ENCODE results near the gene EDA. TPM values are rescaled to one million over a fixed set of nuclear protein-coding genes. Genes with fewer than 3 reads are reported as not detected.
A peak's percentile ranks its signal among the peaks of the same experiment; 100 is the strongest.

Gene EDA
- 0.06 and 0.90 TPM in 2 replicates for total RNA-seq (2014; rRNA removed)
- polyA plus RNA-seq (2012) = 0.09 TPM

DNA sequence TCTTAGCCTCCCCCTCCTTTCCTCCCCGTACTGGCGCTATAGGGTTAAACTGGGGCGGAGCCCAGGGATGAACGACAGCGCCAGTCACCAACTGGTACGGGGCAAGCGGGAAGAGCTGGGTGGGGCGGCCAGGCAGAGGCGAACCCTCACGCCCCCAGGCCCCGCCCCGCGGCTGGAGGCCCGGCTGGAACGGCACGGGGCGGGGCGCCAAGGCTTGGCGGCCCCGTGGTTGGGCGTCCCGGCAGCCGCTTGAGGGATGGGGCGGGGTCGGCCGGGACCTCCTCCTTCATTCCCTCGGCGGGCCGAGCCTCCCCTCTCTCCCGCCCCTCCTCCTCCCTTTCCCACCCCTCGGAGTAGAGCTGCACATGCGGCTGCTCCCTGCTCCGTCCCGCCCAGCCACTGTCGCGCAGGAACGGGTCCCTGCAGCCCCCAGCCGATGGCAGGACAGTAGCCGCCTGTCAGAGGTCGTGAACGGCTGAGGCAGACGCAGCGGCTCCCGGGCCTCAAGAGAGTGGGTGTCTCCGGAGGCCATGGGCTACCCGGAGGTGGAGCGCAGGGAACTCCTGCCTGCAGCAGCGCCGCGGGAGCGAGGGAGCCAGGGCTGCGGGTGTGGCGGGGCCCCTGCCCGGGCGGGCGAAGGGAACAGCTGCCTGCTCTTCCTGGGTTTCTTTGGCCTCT is at the start of gene EDA:
EDA (plus strand) TSS at position 335 of the 678 bp plus-strand sequence.
- DNase-seq (ENCODE audit: low read depth) = peak; percentile 36

DNA sequence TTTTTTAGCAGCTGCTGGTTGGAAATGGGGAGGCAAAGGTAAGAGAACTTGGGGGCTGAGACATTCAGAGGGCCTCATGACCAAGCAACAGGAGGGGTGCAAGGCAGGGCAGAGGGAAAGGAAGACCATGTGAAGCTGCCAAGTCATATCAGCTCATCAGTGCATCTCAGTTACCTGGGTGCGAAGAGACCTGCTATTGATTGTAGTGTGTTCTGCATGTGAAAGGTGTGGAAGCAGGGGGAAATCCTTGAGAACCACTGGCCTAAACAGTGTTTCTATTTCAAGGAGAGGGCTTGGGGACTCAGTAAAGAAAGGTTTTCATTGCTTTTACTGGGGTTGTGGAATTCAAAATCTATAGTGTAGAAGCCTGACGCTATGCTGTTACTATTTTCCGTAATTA is 47.1 kb upstream of the EDA start:
- no peak for DNase-seq (ENCODE audit: low read depth)

DNA sequence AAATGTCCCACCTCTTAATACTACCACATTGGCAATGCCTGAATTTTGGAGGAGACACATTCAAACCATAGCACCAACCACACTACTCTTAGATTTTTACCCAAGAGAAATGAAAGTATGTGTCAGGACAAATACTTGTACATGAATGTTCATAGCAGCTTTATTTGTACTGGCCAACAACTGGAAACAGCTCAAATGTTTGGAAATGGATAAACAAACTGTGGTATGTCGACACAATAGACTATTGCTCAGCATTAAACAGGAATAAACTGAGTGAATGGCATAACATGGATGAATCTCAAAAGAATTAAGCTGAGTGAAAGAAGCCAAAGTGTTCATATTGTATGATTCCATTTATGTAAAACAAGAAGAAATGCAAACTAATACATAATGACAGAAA is 18.5 kb upstream of the EDA start:
- DNase-seq (ENCODE audit: low read depth) = no peak

DNA sequence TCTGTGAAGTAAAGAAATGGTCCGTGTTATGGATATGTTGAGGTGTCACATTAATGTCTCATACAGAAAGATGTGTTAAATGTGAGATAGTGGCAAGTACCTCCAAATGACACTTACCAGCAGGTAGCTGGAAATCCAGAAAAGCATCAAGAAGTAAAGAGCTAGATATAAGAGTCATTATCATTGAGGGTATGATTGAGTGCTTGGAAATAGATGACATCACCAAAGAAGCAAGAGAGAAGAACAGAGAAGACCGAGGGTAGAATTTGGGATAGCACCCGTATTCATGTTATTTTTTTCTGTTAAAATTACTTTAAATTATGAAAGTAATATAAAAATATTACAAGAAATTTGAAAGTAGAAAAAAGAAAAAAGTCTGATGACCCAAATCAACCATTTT is 15.7 kb upstream of the EDA start:
- DNase-seq (ENCODE audit: low read depth) = no peak

DNA sequence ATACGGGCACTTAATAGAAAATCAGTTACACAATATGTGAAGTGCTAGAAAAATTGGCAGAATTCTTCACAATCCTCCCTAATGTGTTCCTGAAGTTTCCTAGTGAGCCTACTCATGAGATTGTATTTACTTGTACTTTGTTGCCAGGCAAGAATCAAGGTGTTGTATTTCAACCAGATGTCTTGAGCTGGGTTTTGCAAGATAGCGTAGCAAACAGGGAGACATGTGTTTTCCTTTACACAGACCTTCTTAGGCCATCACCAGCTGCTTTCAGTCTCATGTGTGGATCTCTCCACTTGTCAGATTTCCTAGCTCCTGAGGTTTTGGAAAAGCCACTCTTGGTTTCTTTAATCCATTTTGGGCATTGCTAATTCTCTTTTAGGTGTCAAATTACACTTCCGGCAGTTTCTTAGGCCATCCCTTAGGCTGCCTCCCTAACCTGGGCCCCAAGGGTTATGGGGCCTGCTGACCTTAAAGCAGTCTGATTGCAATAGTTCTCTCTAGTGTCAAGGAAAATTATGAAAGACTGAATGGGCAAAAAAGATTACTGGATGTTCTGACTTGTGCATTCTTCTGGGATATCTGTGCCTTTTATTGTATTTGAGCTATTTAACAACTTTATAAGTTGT is 12.2 kb upstream of the EDA start:
- DNase-seq (ENCODE audit: low read depth) = no peak

DNA sequence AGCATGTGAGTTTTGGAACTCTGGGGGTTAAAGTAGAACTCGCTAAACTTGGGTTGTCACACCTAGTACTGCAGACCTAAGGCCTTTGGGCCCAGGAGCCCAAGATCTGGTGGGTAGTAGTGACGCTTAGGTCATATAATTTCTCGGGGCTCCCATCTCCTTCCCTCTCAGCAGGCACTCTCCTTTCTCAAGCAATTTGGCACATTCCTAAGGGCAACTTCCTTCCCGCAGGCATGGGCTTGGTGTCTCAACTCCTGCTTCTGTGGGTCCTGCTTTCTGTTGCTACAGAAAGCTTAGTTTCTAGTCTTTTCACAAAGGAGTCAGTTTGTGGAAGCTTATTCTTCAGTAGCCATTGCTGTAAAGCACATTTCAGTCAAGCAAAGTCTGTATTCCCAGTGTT is 10.4 kb upstream of the EDA start:
- DNase-seq (ENCODE audit: low read depth) = no peak

DNA sequence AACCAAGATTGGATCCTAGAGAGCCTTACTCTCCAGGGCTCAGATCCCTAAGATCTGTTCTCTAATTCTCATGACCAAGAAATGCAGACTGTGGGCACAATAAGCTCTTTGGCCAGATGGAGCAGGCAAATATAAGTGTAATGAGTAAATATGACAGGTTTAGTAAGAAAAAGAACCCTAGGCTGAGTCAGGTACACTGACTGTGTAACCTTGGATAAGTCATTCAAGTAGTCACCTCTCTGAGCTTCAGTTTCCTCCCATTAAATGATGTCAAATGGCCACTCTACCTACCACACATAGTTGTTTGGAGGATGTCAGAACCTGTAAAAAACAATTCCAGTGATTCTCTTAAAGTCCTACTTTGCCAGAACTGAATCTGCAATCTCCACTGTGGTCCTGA is 8.3 kb upstream of the EDA start:
- no peak for DNase-seq (ENCODE audit: low read depth)

DNA sequence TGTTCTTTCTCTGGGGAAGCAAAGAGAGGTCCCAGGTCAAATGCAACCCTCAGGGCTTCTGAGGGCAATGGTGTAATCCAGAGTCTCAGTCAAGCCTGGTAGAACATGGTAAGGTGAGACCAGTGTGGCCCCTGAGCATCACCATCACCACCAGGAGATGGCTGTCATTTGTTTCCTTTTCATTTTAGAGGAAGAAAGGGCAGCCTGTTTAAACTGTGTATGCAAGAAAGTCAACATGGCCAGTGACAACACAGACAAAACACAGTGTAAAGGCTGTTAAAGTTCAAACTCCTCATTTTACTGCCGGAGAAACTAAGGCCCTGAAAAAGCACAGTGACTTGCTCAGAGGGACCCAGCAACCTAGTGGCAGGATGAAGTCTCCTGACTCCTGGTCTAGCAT is 2.0 kb upstream of the EDA start:
- DNase-seq (ENCODE audit: low read depth) = no peak

DNA sequence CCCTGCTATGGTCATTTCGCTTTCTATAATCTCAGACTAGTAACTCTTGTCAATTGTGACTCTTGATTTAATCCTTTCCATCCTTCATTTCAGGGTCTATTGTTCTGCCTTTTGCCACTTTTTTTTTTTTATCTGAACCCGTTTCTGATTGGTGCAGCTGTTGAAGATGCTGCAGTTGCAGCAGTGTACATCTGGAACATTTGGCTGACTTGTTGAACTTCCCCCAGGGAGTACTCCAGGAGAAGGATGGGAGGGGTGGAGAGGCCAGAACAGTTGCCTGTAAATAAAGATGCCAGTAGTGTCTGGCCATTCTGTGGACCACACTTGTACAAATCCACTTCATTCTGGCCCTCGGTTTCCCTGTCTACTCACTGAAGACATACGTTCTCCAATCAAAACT is 1.0 kb upstream of the EDA start:
- no peak for DNase-seq (ENCODE audit: low read depth)

DNA sequence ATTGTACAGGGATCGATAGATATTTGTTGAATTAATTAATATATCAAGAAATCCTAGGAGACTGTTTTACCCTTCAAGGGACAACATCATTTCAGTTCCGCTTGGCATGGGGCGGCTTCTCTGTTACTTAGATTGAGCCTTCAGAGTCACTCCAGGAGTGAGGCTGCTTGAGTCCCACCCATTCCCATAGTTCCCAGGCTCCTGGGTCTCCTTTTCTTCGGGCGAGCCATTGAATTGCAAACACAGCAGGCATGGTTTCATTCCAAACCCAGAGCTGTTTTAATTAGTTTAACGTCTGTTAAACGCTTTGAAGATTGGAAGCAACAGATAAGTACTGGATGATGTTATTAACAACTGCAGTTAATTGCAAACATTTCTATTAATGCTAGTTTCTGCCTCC is 571 bp upstream of the EDA start:
- no peak for DNase-seq (ENCODE audit: low read depth)

DNA sequence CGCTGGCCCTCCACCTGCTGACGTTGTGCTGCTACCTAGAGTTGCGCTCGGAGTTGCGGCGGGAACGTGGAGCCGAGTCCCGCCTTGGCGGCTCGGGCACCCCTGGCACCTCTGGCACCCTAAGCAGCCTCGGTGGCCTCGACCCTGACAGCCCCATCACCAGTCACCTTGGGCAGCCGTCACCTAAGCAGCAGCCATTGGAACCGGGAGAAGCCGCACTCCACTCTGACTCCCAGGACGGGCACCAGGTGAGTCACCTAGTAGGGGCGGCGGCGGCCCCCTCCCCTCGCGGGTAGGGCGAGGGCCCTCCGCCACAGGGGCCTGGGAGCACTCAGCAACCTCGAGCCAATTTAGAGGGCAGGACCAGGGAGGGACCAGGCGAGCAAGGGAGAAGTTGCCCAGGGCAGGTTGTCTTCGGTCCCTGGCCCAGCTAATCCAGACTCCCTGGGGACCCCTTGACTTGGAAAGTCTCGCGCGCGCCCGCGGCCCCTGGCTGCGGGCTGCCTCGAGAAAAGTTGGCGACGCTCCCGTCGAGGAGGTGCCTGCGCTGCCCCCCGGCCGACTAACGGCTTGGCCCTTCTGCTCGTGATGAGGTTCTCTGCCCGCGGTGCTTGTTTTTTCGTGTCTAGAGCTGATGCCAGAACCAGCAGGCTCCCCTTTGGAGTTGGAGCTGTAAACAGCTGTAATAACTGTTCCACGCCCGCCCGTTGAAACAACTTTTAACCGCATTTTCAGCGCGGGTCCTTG is 717 bp downstream of the EDA start:
- DNase-seq (ENCODE audit: low read depth) = no peak

DNA sequence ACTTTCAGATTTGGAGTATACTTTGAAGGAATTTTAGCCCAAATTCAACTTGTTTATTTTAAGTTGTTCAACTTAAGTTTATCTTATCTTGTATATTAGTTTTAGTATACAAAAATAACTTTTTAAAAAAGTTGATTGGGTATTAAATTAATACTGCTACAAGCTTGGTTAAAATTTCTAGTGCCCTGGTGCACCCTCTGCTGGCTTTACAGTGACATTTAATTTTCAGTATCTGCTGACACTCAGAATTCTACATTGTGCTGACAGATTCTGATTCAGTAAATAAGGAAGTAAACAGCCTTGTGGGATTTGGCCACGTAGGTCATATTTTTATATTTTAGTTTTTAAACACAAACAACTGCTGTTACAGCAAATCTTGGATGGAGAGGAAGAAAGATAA is 2.9 kb downstream of the EDA start:
- peak; percentile 1 for DNase-seq (ENCODE audit: low read depth)

DNA sequence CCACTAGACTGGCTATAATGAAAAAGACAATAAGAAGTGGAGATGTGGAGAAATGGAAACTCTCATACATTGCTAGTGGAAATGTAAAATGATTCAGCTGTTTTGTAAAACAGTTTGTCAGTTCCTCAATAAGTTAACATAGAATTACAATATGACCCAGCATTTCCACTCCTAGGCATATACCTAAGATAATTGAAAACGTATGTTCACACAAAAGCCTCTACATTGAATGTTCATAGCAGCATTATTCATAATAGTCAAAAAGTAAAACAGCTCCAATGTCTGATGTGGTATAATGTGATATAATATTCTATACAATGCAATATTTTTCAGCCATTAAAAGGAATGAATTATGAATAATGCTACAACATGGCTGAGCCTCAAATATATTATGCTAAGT is 10.2 kb downstream of the EDA start:
- DNase-seq (ENCODE audit: low read depth) = no peak

DNA sequence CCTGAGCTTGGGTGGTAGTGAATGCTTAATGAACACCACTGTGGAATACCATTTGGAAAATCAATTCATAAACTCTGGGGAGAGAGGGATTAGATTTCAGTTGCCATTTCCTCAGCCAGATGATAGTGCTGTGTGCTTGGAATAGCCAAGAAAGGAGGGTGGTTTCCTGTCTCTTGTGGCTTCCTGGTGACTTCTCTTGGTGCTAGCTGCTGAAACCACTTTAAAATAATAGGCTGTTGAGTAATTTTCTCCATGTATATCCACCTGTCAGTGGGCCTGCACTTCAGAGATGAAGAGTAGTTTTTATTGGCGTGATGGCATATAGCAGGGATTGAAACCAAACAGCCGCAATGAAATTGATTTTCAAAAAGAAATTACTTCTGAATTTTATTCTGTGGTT is 11.8 kb downstream of the EDA start:
- DNase-seq (ENCODE audit: low read depth) = no peak

DNA sequence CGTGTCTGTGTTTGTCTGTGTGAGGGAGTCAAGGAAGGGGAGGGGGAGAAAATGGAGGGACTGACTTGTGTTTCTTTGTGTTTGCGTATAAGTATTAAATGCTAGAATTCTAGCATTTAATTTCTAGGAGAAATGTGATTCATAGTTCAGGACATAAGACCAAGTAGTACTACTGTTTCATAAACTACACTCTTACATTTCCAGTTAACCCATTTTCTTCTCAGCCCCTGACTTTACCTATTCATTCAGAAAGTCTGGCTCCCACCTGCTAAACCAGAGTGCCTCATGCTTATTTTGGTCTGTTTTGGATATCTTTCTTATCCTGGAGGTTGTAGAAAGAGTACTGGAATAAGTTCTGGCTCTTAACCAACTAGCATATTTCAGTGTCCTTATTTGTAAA is 14.2 kb downstream of the EDA start:
- no peak for DNase-seq (ENCODE audit: low read depth)

DNA sequence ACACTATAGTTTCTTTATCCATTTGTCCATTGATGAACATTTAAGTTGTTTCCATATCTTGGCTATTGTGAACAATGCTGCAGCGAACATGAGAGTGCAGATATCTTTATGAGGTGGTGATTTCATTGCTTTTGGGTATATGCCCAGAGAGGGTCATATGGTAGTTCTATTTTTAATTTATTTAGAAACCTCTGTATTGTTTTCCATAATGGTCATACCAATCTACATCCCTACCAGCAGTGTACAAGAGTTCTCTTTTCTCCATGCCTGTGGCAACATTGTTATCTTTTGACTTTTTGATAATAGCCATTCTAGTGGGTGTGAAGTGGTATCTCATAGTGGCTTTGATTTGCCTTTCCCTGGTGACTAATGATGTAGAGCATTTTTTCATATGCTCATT is 48.8 kb downstream of the EDA start:
- no peak for DNase-seq (ENCODE audit: low read depth)

DNA sequence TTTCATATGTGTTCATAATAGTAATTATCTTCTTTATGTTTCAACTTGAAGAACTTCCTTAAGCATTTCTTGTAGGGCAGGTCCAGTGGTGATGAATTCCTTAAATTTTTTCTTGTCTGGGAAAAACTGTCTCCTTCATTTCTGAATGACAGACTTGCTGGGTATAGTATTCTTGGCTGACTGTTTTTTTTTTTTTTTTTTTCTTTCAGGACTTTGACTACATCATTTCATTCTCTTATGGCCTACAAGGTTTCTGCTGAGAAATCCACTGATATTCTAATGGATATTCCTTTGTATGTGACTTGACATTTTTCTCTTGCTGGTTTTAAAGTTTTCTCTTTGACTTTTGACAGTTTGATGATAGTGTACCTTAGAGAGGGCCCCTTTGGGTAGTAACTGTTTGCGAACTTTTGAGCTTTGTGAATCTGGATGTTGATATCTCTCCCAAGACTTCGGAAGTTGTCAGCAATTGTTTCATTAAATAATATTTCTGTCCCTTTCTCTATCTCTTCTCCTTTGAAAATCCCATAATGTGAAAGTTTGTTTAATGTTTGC is 54.2 kb downstream of the EDA start:
- DNase-seq (ENCODE audit: low read depth) = no peak

DNA sequence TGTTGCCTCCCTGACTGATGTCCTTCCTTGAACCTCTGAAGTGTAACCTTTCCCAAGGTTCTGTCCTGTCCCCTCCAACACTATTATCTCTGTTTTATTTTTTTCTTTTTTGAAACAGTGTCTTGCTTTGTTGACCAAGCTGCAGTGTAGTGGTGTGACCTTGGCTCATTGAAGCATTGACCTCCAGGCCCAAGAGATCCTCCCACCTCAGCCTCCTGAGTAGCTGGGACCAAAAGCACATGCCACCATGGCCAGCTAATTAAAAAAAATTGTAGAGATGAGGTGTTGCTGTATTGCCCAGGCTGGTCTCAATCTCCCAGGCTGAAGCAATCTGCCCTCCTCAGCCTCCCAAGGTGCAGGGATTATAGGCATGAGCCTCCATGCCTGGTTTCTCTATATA is 59.0 kb downstream of the EDA start:
- no peak for DNase-seq (ENCODE audit: low read depth)

DNA sequence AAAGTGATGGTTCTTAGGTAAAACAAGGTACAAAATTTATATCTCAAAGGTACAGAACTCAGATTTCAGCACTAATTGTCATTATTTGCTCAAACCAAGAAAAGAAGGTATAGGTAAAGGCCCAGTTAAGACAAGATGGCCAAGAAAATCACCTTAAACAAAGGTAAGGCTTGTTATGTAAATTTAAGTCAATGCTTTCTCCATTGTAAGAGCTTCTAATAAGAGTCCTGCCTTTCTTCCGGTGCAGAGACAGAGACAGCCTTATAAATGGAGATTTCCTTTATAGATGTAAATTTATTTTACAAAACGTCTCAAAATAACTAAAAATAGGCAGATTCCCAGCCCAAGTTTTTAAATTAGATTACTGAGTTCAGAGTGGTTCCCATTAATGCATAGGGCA is 89.9 kb downstream of the EDA start:
- no peak for DNase-seq (ENCODE audit: low read depth)

DNA sequence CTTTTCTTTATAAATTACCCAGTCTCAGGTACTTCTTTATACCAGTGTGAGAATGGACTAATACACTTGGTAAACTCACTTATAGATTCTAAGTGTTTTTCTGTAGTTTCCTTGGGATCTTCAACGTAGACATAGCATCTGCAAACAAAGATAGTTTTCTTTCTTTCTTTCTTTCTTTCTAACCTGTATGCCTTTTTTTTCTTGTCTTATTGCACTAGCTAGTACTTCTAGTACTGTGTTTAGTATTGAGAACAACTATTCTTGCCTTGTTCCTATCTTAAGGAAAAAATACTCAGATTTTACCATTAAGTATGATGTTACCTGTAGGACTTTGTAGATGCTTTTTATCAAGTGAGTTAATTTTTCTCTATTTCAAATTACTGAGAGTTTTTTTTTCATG is 102.2 kb downstream of the EDA start:
- no peak for DNase-seq (ENCODE audit: low read depth)

DNA sequence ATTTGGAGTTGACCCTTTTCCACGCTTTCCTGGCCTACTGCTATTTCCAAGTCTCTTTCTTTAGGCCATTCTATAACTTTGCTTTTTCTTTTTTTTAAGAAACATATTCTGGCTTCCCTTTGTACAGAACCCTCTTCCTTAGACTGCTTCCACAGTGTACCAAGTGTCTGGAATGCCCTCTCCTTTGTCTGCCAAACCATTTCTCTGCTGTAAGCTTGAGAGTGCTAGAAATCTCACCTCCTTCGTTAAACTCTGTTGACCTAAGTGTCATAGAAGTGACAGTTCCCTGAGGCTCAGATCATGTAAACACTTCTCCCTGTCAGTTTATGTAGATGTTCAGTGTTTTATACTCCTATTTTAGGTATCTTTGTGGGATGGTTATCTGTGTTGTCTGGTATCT is 108.4 kb downstream of the EDA start:
- DNase-seq (ENCODE audit: low read depth) = no peak

DNA sequence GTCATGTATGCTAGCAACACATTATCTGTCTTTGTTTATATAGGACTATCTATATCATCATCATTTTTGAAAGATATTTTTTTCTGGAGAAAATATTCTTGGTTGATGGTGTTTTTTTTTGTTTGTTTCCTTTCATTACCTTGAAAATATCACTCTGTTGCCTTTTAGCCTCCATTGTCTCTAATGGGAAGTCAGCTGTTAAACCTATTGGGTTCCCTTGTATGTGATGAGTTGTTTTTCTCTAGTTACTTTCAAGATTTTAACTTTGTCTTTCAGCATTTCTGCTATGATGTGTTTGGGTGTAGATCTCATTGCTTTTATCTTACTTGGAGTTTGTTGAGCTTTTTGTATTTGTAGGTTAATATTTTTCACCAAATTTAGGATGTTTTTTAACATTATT is 124.4 kb downstream of the EDA start:
- no peak for DNase-seq (ENCODE audit: low read depth)

DNA sequence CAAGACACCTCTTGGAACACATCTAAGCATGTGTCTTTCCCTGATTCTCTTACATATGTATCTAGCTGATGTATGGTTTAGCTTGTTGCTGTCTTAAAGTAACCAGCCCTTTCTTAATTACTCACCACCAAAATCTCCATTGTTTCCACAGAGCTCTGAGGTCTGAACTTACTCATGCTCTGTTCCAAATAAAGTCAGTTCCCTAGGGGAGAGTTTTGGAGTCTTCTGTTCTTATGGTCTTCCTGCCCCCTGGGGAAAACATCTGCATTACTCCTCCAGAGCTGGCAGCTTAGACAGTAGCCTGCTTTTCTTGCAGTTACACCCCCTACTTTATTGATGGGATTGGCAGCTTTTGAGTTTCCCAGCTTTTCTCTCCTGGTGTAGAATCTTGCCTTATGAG is 125.8 kb downstream of the EDA start:
- no peak for DNase-seq (ENCODE audit: low read depth)
